HepG2 (cell line): ENCODE results near the gene GNG13. TPM values are rescaled to one million over a fixed set of nuclear protein-coding genes. Genes with fewer than 3 reads are reported as not detected.

Experiments
- ATAC-seq: fragments of 200-7000 bp; cut with Tn5 transposase; 3 replicates; pipeline ENCODE4 v1.9.1; 2020; ENCODE audit warnings: mild to moderate bottlenecking, moderate library complexity
- BruUV-seq: library from RNA; stranded (reverse); fragments of 400-500 nt; replicated peaks from 2 replicates; lab custom pipeline; 2021; lab: Mats Ljungman, UMichigan
- CTCF ChIA-PET: fragments of 300-600 bp; formaldehyde crosslinking; extraction: SDS; loops from one replicate; lab custom pipeline; 2021; ENCODE audit warnings: low total read pairs, inconsistent platforms, low intra/inter-chr PET ratio; lab: Yijun Ruan, JAX
- POLR2A ChIA-PET: fragments of 350-600 bp; sonication (Branson Sonifier 250); formaldehyde crosslinking; loops from one replicate; lab custom pipeline; 2020; ENCODE audit warnings: antibody characterized with exemption, inconsistent platforms; lab: Yijun Ruan, JAX
- DNase-seq: peaks from one replicate; pipeline ENCODE4 v3.0.0-alpha.2; 2015; ENCODE audit warnings: low spot score
- FAIRE-seq: peaks from 3 replicates; lab custom pipeline; 2011; peaks lifted over from hg19 to GRCh38; lab: Jason Lieb, UNC
- H2AFZ ChIP-seq: one replicate; pipeline ENCODE4 v1.6.1; 2011; ENCODE audit warnings: low read length, inconsistent platforms
- H3K27ac ChIP-seq: fragments of 300-600 bp; 3 replicates; pipeline ENCODE4 v1.8.0; 2011; ENCODE audit warnings: mixed run types, mild to moderate bottlenecking, mixed read lengths, low read length, inconsistent platforms; ENCODE audit not compliant: insufficient read depth; ENCODE audit errors: extremely low read length
- H3K27me3 ChIP-seq, 2 experiments: fragments of 200-600 bp in 1 of 2; 2 replicates in 1 of 2; 3 replicates in 1 of 2; pipeline versions ENCODE4 v1.6.0 to v1.8.0; 2011; ENCODE audit warnings: low read length in 2 of 2, mild to moderate bottlenecking in 2 of 2, moderate library complexity in 2 of 2, inconsistent platforms in 1 of 2; ENCODE audit not compliant: insufficient read depth in 2 of 2, control insufficient read depth in 1 of 2
- H3K36me3 ChIP-seq, 2 experiments: fragments of 200-600 bp in 1 of 2; replicated peaks in 1 of 2; 2 replicates in 1 of 2; 3 replicates in 1 of 2; pipeline versions ENCODE4 v1.5.1 to v1.8.0; 2011; ENCODE audit warnings: low read length in 2 of 2, inconsistent platforms in 1 of 2; ENCODE audit not compliant: insufficient read depth in 2 of 2, control insufficient read depth in 1 of 2
- H3K4me1 ChIP-seq: 2 replicates; pipeline ENCODE4 v1.5.1; 2012; ENCODE audit warnings: low read length, inconsistent platforms; ENCODE audit not compliant: insufficient read depth
- H3K4me2 ChIP-seq: 2 replicates; pipeline ENCODE4 v1.6.0; 2011; ENCODE audit warnings: low read depth, low read length, inconsistent platforms
- H3K4me3 ChIP-seq, 3 experiments: fragments of 200-600 bp in 1 of 3; sonication (generic), shearing (Covaris generic) in 1 of 3; replicated peaks in 1 of 3; 2 replicates each; pipeline ENCODE4 v1.5.1; 2011 to 2016; ENCODE audit warnings: low read length in 3 of 3, inconsistent platforms in 2 of 3, low read depth in 2 of 3, mild to moderate bottlenecking in 2 of 3, control low read depth in 1 of 3, mixed read lengths in 1 of 3; ENCODE audit not compliant: insufficient read depth in 1 of 3
- H3K79me2 ChIP-seq: one replicate; pipeline ENCODE4 v1.6.1; 2011; ENCODE audit warnings: low read length, inconsistent platforms; ENCODE audit not compliant: insufficient read depth
- H3K9ac ChIP-seq: 2 replicates; pipeline ENCODE4 v1.6.0; 2011; ENCODE audit warnings: mild to moderate bottlenecking, low read depth, low read length, inconsistent platforms; ENCODE audit not compliant: insufficient read depth
- H3K9me3 ChIP-seq: 2 replicates; pipeline ENCODE4 v1.5.1; 2012; ENCODE audit warnings: mild to moderate bottlenecking, low read length
- H4K20me1 ChIP-seq: 2 replicates; pipeline ENCODE4 v1.6.0; 2011; ENCODE audit warnings: inconsistent platforms, mild to moderate bottlenecking, low read length, moderate library complexity; ENCODE audit not compliant: insufficient read depth
- CENPT ChIP-seq: sonication (generic); formaldehyde crosslinking; IDR thresholded peaks from 2 replicates; pipeline ENCODE4 v1.8.0; 2022; ENCODE audit warnings: low read depth, mild to moderate bottlenecking, moderate library complexity, missing genetic modification reagents
- SALL2 ChIP-seq: sonication (generic); formaldehyde crosslinking; IDR thresholded peaks from 2 replicates; pipeline ENCODE4 v1.8.1; 2023; ENCODE audit warnings: mild to moderate bottlenecking, missing genetic modification reagents, inconsistent platforms
- ZNF230 ChIP-seq: sonication (generic); formaldehyde crosslinking; IDR thresholded peaks from 2 replicates; pipeline ENCODE4 v1.4.0; 2020; ENCODE audit warnings: mild to moderate bottlenecking, missing genetic modification reagents
- ZNF446 ChIP-seq: sonication (generic); formaldehyde crosslinking; IDR thresholded peaks from 2 replicates; pipeline ENCODE4 v1.5.0; 2020; ENCODE audit warnings: mild to moderate bottlenecking, missing genetic modification reagents
- ZNF883 ChIP-seq: sonication (generic); formaldehyde crosslinking; IDR thresholded peaks from 2 replicates; pipeline ENCODE4 v1.5.1; 2020; ENCODE audit warnings: mild to moderate bottlenecking, missing genetic modification reagents; ENCODE audit errors: not compliant biosample characterization
- WGBS: methylation state at CpG from one replicate; pipeline ENCODE4 v1.1.6; 2017; ENCODE audit warnings: low lambda C conversion rate; 5-methylcytosine and 5-hydroxymethylcytosine counted together
- in situ Hi-C: cut with HindIII; loops from 2 replicates; pipeline ENCODE4 v1.10.0; 2017; ENCODE audit warnings: low pct_unique_long_range_greater_than_20kb; ENCODE audit not compliant: extremely low pct_ligation_motif_present
- intact Hi-C: fragments of 100-400 bp; cut with micrococcal nuclease; formaldehyde crosslinking; loops from one replicate; pipeline ENCODE4 v1.10.0; 2022; ENCODE audit not compliant: unreplicated experiment
- polyA plus RNA-seq, 8 experiments: library from polyadenylated mRNA; depleted of rRNA in 3 of 8; stranded (reverse) in 7 of 8; unstranded in 1 of 8; fragments of >200 nt; fragmentation: Illumina TruSeq in 4 of 8; extraction: Trizol in 4 of 8; gene quantifications; 2 replicates each; pipeline versions ENCODE4 v1.2.1 to v1.2.3, GENCODE V29; 2011 to 2016; ENCODE audit warnings: low read depth in 4 of 8, missing spikeins in 1 of 8, mixed read lengths in 1 of 8; ENCODE audit not compliant: insufficient read depth in 1 of 8
- total RNA-seq, 5 experiments: library from RNA; depleted of rRNA; stranded (reverse); fragments of >200 nt; fragmentation: Illumina TruSeq; extraction: Trizol; gene quantifications; 2 replicates each; pipeline ENCODE4 v1.2.3, GENCODE V29; 2016; ENCODE audit warnings: low read depth in 1 of 5
- TF ChIP-seq, protein P1 (sequence below): sonication (generic); formaldehyde crosslinking; IDR thresholded peaks from 2 replicates; pipeline ENCODE4 v1.5.0; 2020; ENCODE audit warnings: mild to moderate bottlenecking, missing genetic modification reagents

The GNG13 gene
- total and polyA plus RNA-seq, 2 of the 13 experiments (the other 11 are each of a cell fraction or from before 2014, with no cell fraction given) = not detected

GRCh38 chr16:835373-835772 lies 34.8 kb upstream of the GNG13 start (continued):
- TF ChIP-seq, protein P1, sequence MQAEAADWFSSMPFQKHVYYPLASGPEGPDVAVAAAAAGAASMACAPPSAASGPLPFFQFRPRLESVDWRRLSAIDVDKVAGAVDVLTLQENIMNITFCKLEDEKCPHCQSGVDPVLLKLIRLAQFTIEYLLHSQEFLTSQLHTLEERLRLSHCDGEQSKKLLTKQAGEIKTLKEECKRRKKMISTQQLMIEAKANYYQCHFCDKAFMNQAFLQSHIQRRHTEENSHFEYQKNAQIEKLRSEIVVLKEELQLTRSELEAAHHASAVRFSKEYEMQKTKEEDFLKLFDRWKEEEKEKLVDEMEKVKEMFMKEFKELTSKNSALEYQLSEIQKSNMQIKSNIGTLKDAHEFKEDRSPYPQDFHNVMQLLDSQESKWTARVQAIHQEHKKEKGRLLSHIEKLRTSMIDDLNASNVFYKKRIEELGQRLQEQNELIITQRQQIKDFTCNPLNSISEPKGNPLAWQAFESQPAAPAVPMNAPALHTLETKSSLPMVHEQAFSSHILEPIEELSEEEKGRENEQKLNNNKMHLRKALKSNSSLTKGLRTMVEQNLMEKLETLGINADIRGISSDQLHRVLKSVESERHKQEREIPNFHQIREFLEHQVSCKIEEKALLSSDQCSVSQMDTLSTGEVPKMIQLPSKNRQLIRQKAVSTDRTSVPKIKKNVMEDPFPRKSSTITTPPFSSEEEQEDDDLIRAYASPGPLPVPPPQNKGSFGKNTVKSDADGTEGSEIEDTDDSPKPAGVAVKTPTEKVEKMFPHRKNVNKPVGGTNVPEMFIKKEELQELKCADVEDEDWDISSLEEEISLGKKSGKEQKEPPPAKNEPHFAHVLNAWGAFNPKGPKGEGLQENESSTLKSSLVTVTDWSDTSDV (CRISPR knock-in tag) = no peak
- TF ChIP-seq SALL2 (CRISPR knock-in tag) (no peak), CENPT (CRISPR knock-in tag) (no peak)

DNA sequence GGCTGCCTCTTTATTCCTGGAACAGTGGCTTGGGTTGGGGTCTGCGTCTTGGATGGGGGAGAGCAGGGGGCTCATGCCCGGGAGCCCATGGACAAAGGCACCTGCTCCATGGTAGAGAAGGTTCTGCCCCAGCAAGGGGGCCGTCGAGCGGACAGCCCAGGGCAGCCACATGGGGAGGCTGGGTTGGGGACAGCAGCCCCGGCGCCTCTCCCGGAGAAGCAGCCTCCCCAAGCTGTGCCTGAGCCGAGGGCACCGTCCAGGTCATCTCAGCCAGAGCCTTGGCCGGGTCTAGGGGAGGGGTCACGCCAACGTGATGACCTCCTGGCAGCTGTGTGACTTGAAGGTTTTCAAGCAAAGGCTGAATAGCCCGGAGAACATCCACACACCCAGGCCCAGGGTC lies 32.9 kb upstream of the GNG13 start:
- CTCF ChIA-PET = no interaction called here
- FAIRE-seq = no peak
- intact Hi-C loops = no loop called here
- no peaks in the 10 kb centered on the region for H3K79me2 ChIP-seq
- 10% methylated on average over 7 of the region's 14 CpGs for WGBS
- no peak overlapping the region for H3K9ac ChIP-seq
- no peak for ATAC-seq
- peaks cover 16% of the 10 kb centered on the region for H3K9me3 ChIP-seq
- no peak overlapping the region for H3K4me3 ChIP-seq
- TF ChIP-seq ZNF446 (CRISPR knock-in tag) (no peak), ZNF883 (CRISPR knock-in tag) (no peak), ZNF230 (CRISPR knock-in tag) (no peak)
- TF ChIP-seq, all 625 proteins: peak for 0
- Histone ChIP-seq H3K27me3 (peaks cover 18 to 62% of the 10 kb centered on the region in 2 experiments), H3K36me3 (no peaks in the 10 kb centered on the region), H4K20me1 (no peaks in the 10 kb centered on the region), H3K4me2 (no peak overlapping the region), H3K27ac (no peak overlapping the region), H2AFZ (no peak overlapping the region), H3K4me1 (no peaks in the 10 kb centered on the region)
- in situ Hi-C loops = loop anchor here (10.0 kb wide), 1 partner anchor 61 kb away; no protein-coding TSS in a partner anchor
- DNase-seq = no peak
- BruUV-seq = no TSS peak
- POLR2A ChIA-PET = no interaction called here
